ENCODE results near the gene OR2L5.

- TF ChIP-seq, protein P1, sequence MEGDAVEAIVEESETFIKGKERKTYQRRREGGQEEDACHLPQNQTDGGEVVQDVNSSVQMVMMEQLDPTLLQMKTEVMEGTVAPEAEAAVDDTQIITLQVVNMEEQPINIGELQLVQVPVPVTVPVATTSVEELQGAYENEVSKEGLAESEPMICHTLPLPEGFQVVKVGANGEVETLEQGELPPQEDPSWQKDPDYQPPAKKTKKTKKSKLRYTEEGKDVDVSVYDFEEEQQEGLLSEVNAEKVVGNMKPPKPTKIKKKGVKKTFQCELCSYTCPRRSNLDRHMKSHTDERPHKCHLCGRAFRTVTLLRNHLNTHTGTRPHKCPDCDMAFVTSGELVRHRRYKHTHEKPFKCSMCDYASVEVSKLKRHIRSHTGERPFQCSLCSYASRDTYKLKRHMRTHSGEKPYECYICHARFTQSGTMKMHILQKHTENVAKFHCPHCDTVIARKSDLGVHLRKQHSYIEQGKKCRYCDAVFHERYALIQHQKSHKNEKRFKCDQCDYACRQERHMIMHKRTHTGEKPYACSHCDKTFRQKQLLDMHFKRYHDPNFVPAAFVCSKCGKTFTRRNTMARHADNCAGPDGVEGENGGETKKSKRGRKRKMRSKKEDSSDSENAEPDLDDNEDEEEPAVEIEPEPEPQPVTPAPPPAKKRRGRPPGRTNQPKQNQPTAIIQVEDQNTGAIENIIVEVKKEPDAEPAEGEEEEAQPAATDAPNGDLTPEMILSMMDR (IDR thresholded peaks at IDR 0.05), result no peak
- no peak for TF ChIP-seq POLR2A (IDR thresholded peaks at IDR 0.05)
Observed at GRCh38 chr1:248047008-248047407, 33.5 kb downstream of the OR2L5 start.

Data from testis (tissue), 2 donors.